SJSA1 (cell line): ENCODE measurements around the gene SCYGR6. TPM values are rescaled to one million over a fixed set of nuclear protein-coding genes. Genes with fewer than 3 reads are reported as not detected.
"Not testable (repeated sequence)": the region's sequence is repeated elsewhere in the genome, so short reads cannot be mapped to it uniquely, and the experiment has no call there.

ENCODE experiments used
- DNase-seq, 2 experiments: peaks; one replicate each; pipeline ENCODE4 v3.0.0-alpha.2; 2015 to 2020; ENCODE audit warnings: low spot score in 2 of 2, low read depth in 1 of 2
- H3K27ac ChIP-seq: fragments of 250-450 bp; sonication (Bioruptor Pico); 2 replicates; pipeline ENCODE4 v1.5.1; 2020; ENCODE audit warnings: mild to moderate bottlenecking, moderate library complexity
- H3K27me3 ChIP-seq: fragments of 250-450 bp; sonication (Bioruptor Pico); replicated peaks from 2 replicates; pipeline ENCODE4 v1.5.1; 2020; ENCODE audit warnings: mild to moderate bottlenecking, moderate library complexity
- H3K36me3 ChIP-seq: fragments of 250-450 bp; sonication (Bioruptor Pico); 2 replicates; pipeline ENCODE4 v1.5.1; 2020; ENCODE audit warnings: mild to moderate bottlenecking
- H3K4me1 ChIP-seq: fragments of 250-450 bp; sonication (Bioruptor Pico); replicated peaks from 2 replicates; pipeline ENCODE4 v1.6.1; 2021; ENCODE audit warnings: mild to moderate bottlenecking
- H3K4me3 ChIP-seq: fragments of 250-450 bp; sonication (Bioruptor Pico); 2 replicates; pipeline ENCODE4 v1.5.1; 2020; ENCODE audit warnings: mild to moderate bottlenecking
- H3K9me3 ChIP-seq: fragments of 250-450 bp; sonication (Bioruptor Pico); replicated peaks from 2 replicates; pipeline ENCODE4 v1.5.1; 2020; ENCODE audit warnings: mild to moderate bottlenecking
- total RNA-seq: library from RNA; depleted of rRNA; stranded (reverse); fragments of >200 nt; shearing (Covaris generic); gene quantifications from 2 replicates; pipeline ENCODE4 v1.2.3, GENCODE V29; 2014

The SCYGR6 gene
- total RNA-seq, 1 experiment from 2014 or later: not detected

- DNase-seq: no peak
- no peaks in the 10 kb centered on the region for H3K9me3 ChIP-seq
- H3K27ac ChIP-seq: no peak overlapping the region
- no peaks in the 10 kb centered on the region for H3K4me1 ChIP-seq
- no peaks in the 10 kb centered on the region for H3K27me3 ChIP-seq
- no peak overlapping the region for H3K4me3 ChIP-seq
- no peaks in the 10 kb centered on the region for H3K36me3 ChIP-seq
Observed at GRCh38 chr2:227739351-227739750, 14.8 kb upstream of the SCYGR6 start.

GRCh38 chr2:227728035-227728434 is 3.5 kb upstream of the SCYGR6 start, which contains the start of gene SCYGR7:
SCYGR7 (plus strand) TSS chr2:227728335; CDS start chr2:227728335, 0 bp downstream.
- Histone ChIP-seq H3K4me1 (no peaks in the 10 kb centered on the region), H3K27ac (no peak within 1 kb of the TSS), H3K27me3 (0 out of 2 replicates have a peak, but pooled peaks cover 2% of the 10 kb centered on the region), H3K4me3 (no peak within 1 kb of the TSS), H3K36me3 (no peaks in the 10 kb centered on the region), H3K9me3 (no peaks in the 10 kb centered on the region)
- DNase-seq: no peak

- H3K9me3 ChIP-seq, H3K36me3 ChIP-seq, H3K4me1 ChIP-seq, H3K27me3 ChIP-seq, DNase-seq, H3K27ac ChIP-seq, H3K4me3 ChIP-seq: not testable (repeated sequence)
Observed at GRCh38 chr2:227722821-227723220, 1.7 kb downstream of the SCYGR6 start.

GRCh38 chr2:227720680-227721079 is 3.9 kb downstream of the SCYGR6 start:
- Histone ChIP-seq H3K27ac (no peak overlapping the region), H3K4me3 (no peak overlapping the region), H3K27me3 (peaks cover 8% of the 10 kb centered on the region; the same call in 1 of the 2 replicates), H3K9me3 (no peaks in the 10 kb centered on the region; the same call in 1 of the 2 replicates), H3K36me3 (no peaks in the 10 kb centered on the region), H3K4me1 (0 out of 2 replicates have a peak, but pooled peaks cover 4% of the 10 kb centered on the region)
- DNase-seq: no peak

- Histone ChIP-seq H3K4me3 (no peak overlapping the region), H3K4me1 (0 out of 2 replicates have a peak, but pooled peaks cover 4% of the 10 kb centered on the region), H3K27ac (no peak overlapping the region), H3K36me3 (no peaks in the 10 kb centered on the region), H3K27me3 (peaks cover 5% of the 10 kb centered on the region; the same call in 1 of the 2 replicates), H3K9me3 (no peaks in the 10 kb centered on the region; the same call in 1 of the 2 replicates)
- no peak for DNase-seq
Observed at GRCh38 chr2:227719641-227720040, 4.9 kb downstream of the SCYGR6 start.

GRCh38 chr2:227717687-227718567 is 6.6 kb downstream of the SCYGR6 start, which contains the start of gene SLC19A3:
SLC19A3 (minus strand) TSS chr2:227718028; CDS start chr2:227702318, 15,710 bp downstream.
- no peaks in the 10 kb centered on the region for H3K36me3 ChIP-seq
- H3K9me3 ChIP-seq: no peaks in the 10 kb centered on the region; the same call in 1 of the 2 replicates
- H3K27ac ChIP-seq: no peak within 1 kb of the TSS
- DNase-seq: peak; percentile 37 to 53
- H3K4me3 ChIP-seq: peak within 1 kb of the TSS; percentile 21
- H3K4me1 ChIP-seq: 0 out of 2 replicates have a peak, but pooled peaks cover 4% of the 10 kb centered on the region
- H3K27me3 ChIP-seq: peaks cover 5% of the 10 kb centered on the region; the same call in 1 of the 2 replicates

GRCh38 chr2:227716501-227716900 is 8.1 kb downstream of the SCYGR6 start:
- no peak overlapping the region for H3K4me3 ChIP-seq
- H3K9me3 ChIP-seq: no peaks in the 10 kb centered on the region; the same call in 1 of the 2 replicates
- 0 out of 2 replicates have a peak, but pooled peaks cover 4% of the 10 kb centered on the region for H3K4me1 ChIP-seq
- no peak overlapping the region for H3K27ac ChIP-seq
- DNase-seq: no peak
- peaks cover 5% of the 10 kb centered on the region; the same call in 1 of the 2 replicates for H3K27me3 ChIP-seq
- no peaks in the 10 kb centered on the region for H3K36me3 ChIP-seq

- H3K4me1 ChIP-seq: 0 out of 2 replicates have a peak, but pooled peaks cover 4% of the 10 kb centered on the region
- H3K4me3 ChIP-seq: no peak overlapping the region
Observed at GRCh38 chr2:227713291-227713690, 11.3 kb downstream of the SCYGR6 start.

GRCh38 chr2:227710986-227711385 is 13.6 kb downstream of the SCYGR6 start:
- no peak overlapping the region for H3K4me3 ChIP-seq
- no peaks in the 10 kb centered on the region for H3K36me3 ChIP-seq
- H3K27me3 ChIP-seq: no peaks in the 10 kb centered on the region; the same call in 1 of the 2 replicates
- H3K4me1 ChIP-seq: no peaks in the 10 kb centered on the region
- DNase-seq: no peak
- H3K27ac ChIP-seq: no peak overlapping the region
- no peaks in the 10 kb centered on the region for H3K9me3 ChIP-seq

More at GRCh38 chr2:227713291-227713690, 11.3 kb downstream of the SCYGR6 start:
- no peak overlapping the region for H3K27ac ChIP-seq
- no peak for DNase-seq
- H3K9me3 ChIP-seq: no peaks in the 10 kb centered on the region; the same call in 1 of the 2 replicates
- peaks cover 5% of the 10 kb centered on the region for H3K27me3 ChIP-seq
- no peaks in the 10 kb centered on the region for H3K36me3 ChIP-seq

GRCh38 chr2:227707390-227707789 is 17.2 kb downstream of the SCYGR6 start:
- Histone ChIP-seq H3K4me1 (no peaks in the 10 kb centered on the region), H3K9me3 (no peaks in the 10 kb centered on the region), H3K27ac (no peak overlapping the region), H3K4me3 (no peak overlapping the region), H3K36me3 (no peaks in the 10 kb centered on the region), H3K27me3 (peaks cover 7% of the 10 kb centered on the region)
- no peak for DNase-seq

GRCh38 chr2:227706859-227707258 is 17.7 kb downstream of the SCYGR6 start:
- DNase-seq: no peak
- no peaks in the 10 kb centered on the region for H3K9me3 ChIP-seq
- no peak overlapping the region for H3K4me3 ChIP-seq
- no peak overlapping the region for H3K27ac ChIP-seq
- no peaks in the 10 kb centered on the region for H3K36me3 ChIP-seq
- no peaks in the 10 kb centered on the region for H3K4me1 ChIP-seq
- H3K27me3 ChIP-seq: peaks cover 7% of the 10 kb centered on the region

- no peak overlapping the region for H3K27ac ChIP-seq
- DNase-seq: no peak
- no peaks in the 10 kb centered on the region for H3K4me1 ChIP-seq
Observed at GRCh38 chr2:227703961-227704360, 20.6 kb downstream of the SCYGR6 start.

GRCh38 chr2:227703280-227703732 is 21.3 kb downstream of the SCYGR6 start:
- no peaks in the 10 kb centered on the region for H3K4me1 ChIP-seq
- H3K4me3 ChIP-seq: no peak overlapping the region
- no peak overlapping the region for H3K27ac ChIP-seq
- DNase-seq: no peak
- peaks cover 7% of the 10 kb centered on the region; the same call in 1 of the 2 replicates for H3K27me3 ChIP-seq
- H3K36me3 ChIP-seq: no peaks in the 10 kb centered on the region
- H3K9me3 ChIP-seq: no peaks in the 10 kb centered on the region

More at GRCh38 chr2:227703961-227704360, 20.6 kb downstream of the SCYGR6 start:
- Histone ChIP-seq H3K27me3 (peaks cover 7% of the 10 kb centered on the region), H3K36me3 (no peaks in the 10 kb centered on the region), H3K4me3 (no peak overlapping the region), H3K9me3 (no peaks in the 10 kb centered on the region)

- Histone ChIP-seq H3K27me3 (peaks cover 7% of the 10 kb centered on the region; the same call in 1 of the 2 replicates), H3K36me3 (no peaks in the 10 kb centered on the region), H3K27ac (no peak overlapping the region), H3K4me3 (no peak overlapping the region), H3K9me3 (no peaks in the 10 kb centered on the region), H3K4me1 (no peaks in the 10 kb centered on the region)
- DNase-seq: no peak
Observed at GRCh38 chr2:227701556-227701955, 23.0 kb downstream of the SCYGR6 start.
